Panc1 (cell line): ENCODE results near the gene PITPNB. TPM values are rescaled to one million over a fixed set of nuclear protein-coding genes. Genes with fewer than 3 reads are reported as not detected.
A peak's percentile ranks its signal among the peaks of the same experiment; 100 is the strongest.

Experiments
- ATAC-seq: fragments of 200-7000 bp; cut with Tn5 transposase; 2 replicates; pipeline ENCODE4 v1.9.1; 2020; ENCODE audit warnings: mild to moderate bottlenecking, moderate library complexity
- BruUV-seq: library from RNA; stranded (reverse); fragments of 400-500 nt; replicated peaks from 2 replicates; lab custom pipeline; 2021; lab: Mats Ljungman, UMichigan
- CTCF ChIA-PET: fragments of 300-600 bp; sonication (Branson Sonifier 250); formaldehyde crosslinking; loops from one replicate; lab custom pipeline; 2022; ENCODE audit warnings: antibody characterized with exemption; lab: Charles Lee
- POLR2A ChIA-PET: fragments of 300-600 bp; sonication (Branson Sonifier 250); formaldehyde crosslinking; loops from one replicate; lab custom pipeline; 2022; ENCODE audit warnings: antibody characterized with exemption; lab: Charles Lee
- DNase-seq: peaks from one replicate; pipeline ENCODE4 v3.0.0-alpha.2; 2010; ENCODE audit warnings: low read depth, low spot score
- H3K27ac ChIP-seq: 2 replicates; pipeline ENCODE4 v1.5.1; 2011; ENCODE audit warnings: mild to moderate bottlenecking, low read length, inconsistent platforms
- H3K27me3 ChIP-seq: fragments of 200-500 bp; sonication (Bioruptor generic); 2 replicates; pipeline ENCODE4 v1.6.0; 2014; ENCODE audit warnings: low read length, inconsistent platforms; ENCODE audit not compliant: control insufficient read depth, insufficient read depth
- H3K36me3 ChIP-seq: fragments of 200-500 bp; sonication (Bioruptor generic); 2 replicates; pipeline ENCODE4 v1.5.1; 2014; ENCODE audit warnings: inconsistent platforms, mild to moderate bottlenecking, low read length, moderate library complexity; ENCODE audit not compliant: control insufficient read depth, insufficient read depth
- H3K4me1 ChIP-seq: 2 replicates; pipeline ENCODE4 v1.5.1; 2011; ENCODE audit warnings: inconsistent platforms, mild to moderate bottlenecking, low read length, moderate library complexity; ENCODE audit not compliant: control insufficient read depth, insufficient read depth
- H3K4me3 ChIP-seq, 2 experiments: 2 replicates each; pipeline ENCODE4 v1.5.1; 2011 to 2012; ENCODE audit warnings: low read depth in 2 of 2, low read length in 2 of 2, mild to moderate bottlenecking in 2 of 2, inconsistent platforms in 1 of 2, moderate library complexity in 1 of 2
- H3K9me3 ChIP-seq: fragments of 200-500 bp; sonication (Bioruptor generic); 2 replicates; pipeline ENCODE4 v1.5.1; 2014; ENCODE audit warnings: low read depth, mild to moderate bottlenecking, inconsistent platforms, low read length, moderate library complexity; ENCODE audit not compliant: control insufficient read depth, insufficient read depth
- CTCF ChIP-seq: fragments of 450-650 bp; IDR thresholded peaks from 2 replicates; pipeline ENCODE4 v1.5.1; 2017; ENCODE audit warnings: mild to moderate bottlenecking
- POLR2AphosphoS5 ChIP-seq: IDR thresholded peaks from 2 replicates; pipeline ENCODE4 v1.6.1; 2012; ENCODE audit warnings: mild to moderate bottlenecking, low read depth, low read length, moderate library complexity
- REST ChIP-seq, 2 experiments: IDR thresholded peaks; 2 replicates each; pipeline ENCODE4 v1.6.1; 2011 to 2012; ENCODE audit warnings: low read depth in 2 of 2, control low read depth in 1 of 2, low read length in 1 of 2, mild to moderate bottlenecking in 1 of 2, moderate library complexity in 1 of 2; ENCODE audit not compliant: insufficient read depth in 1 of 2
- SIN3A ChIP-seq: IDR thresholded peaks from 2 replicates; pipeline ENCODE4 v1.6.1; 2012; ENCODE audit warnings: low read depth, mild to moderate bottlenecking, low read length, moderate library complexity, borderline replicate concordance; ENCODE audit not compliant: insufficient read depth
- TCF7L2 ChIP-seq: IDR thresholded peaks from 2 replicates; pipeline ENCODE4 v1.6.1; 2011; ENCODE audit warnings: mild to moderate bottlenecking, low read depth, low read length, inconsistent platforms
- in situ Hi-C: cut with HindIII; loops from 2 replicates; pipeline ENCODE4 v1.10.0; 2016; ENCODE audit warnings: low sequenced_read_pairs, low pct_unique_long_range_greater_than_20kb
- intact Hi-C: fragments of 100-400 bp; cut with micrococcal nuclease; formaldehyde crosslinking; loops from one replicate; pipeline ENCODE4 v1.10.0; 2022; ENCODE audit not compliant: unreplicated experiment
- total RNA-seq: library from RNA; stranded (reverse); gene quantifications from one replicate; pipeline ENCODE4 v1.2.1, GENCODE V29; 2021; ENCODE audit not compliant: unreplicated experiment

The PITPNB gene
- total RNA-seq, 1 experiment from 2014 or later, result 67.0 TPM

GRCh38 chr22:27881421-27881820 is 37.6 kb downstream of the PITPNB start:
- no peaks in the 10 kb centered on the region for H3K9me3 ChIP-seq
- ATAC-seq (no peak), DNase-seq (no peak)
- in situ Hi-C loops (no loop called here), intact Hi-C loops (no loop called here)
- no peak overlapping the region for H3K4me3 ChIP-seq
- POLR2A ChIA-PET, result no interaction called here
- no peak overlapping the region for H3K27ac ChIP-seq
- no TSS peak for BruUV-seq
- H3K4me1 ChIP-seq, result peaks cover 2% of the 10 kb centered on the region; the same call in 1 of the 2 replicates
- TF ChIP-seq POLR2AphosphoS5 (no peak), SIN3A (no peak), CTCF (no peak), REST (IDR thresholded peaks at IDR 0.05; ENCODE audit: insufficient read depth in 1 of 2, low read depth in 2 of 2, low read length in 1 of 2) (no peak), TCF7L2 (no peak)
- no peaks in the 10 kb centered on the region for H3K27me3 ChIP-seq
- CTCF ChIA-PET, result no interaction called here
- peaks cover 14% of the 10 kb centered on the region for H3K36me3 ChIP-seq

DNA sequence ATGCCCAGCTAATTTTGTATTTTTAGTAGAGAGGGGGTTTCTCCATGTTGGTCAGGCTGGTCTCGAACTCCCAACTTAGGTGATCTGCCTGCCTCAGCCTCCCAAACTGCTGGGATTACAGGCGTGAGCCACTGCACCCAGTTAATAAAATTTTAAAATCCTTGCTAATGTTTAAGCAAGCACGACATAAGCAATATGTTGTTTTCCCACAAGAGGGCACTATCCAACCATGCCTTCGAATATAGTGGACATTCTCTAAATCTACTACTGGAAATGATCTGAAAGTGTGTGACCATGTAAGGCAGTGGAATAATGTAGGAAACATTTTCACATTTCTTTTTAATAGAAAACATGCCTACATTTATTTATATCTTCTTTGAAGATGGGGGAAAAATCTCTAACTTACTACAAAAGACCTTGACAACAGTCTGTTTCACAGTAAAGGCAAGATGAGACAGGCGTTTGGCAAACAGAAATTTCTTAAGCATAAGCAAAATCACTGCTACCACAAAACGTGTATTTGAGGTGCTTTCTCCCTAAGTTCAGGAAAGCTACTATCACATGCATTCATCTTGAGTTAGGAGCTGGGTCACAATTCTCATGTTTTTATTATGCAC is 38.2 kb downstream of the PITPNB start:
- in situ Hi-C loops (no loop called here), intact Hi-C loops (no loop called here)
- TF ChIP-seq CTCF, result peak; percentile 74
- TF ChIP-seq SIN3A, result no peak
- TF ChIP-seq REST (IDR thresholded peaks at IDR 0.05; ENCODE audit: insufficient read depth in 1 of 2, low read depth in 2 of 2, low read length in 1 of 2), result no peak
- no peak for TF ChIP-seq TCF7L2
- no peak for TF ChIP-seq POLR2AphosphoS5
- Histone ChIP-seq H3K4me3 (no peak overlapping the region), H3K4me1 (no peaks in the 10 kb centered on the region), H3K27me3 (no peaks in the 10 kb centered on the region), H3K9me3 (no peaks in the 10 kb centered on the region), H3K36me3 (peaks cover 12% of the 10 kb centered on the region), H3K27ac (no peak overlapping the region)
- peak; percentile 30 for DNase-seq
- CTCF ChIA-PET, result no interaction called here
- POLR2A ChIA-PET, result no interaction called here
- peak; percentile 80 for ATAC-seq
- BruUV-seq, result no TSS peak
